H9 (cell line): ENCODE data around the gene SMARCE1. TPM values are rescaled to one million over a fixed set of nuclear protein-coding genes. Genes with fewer than 3 reads are reported as not detected.

ENCODE experiments used
- DNase-seq: peaks from one replicate; pipeline ENCODE4 v3.0.0-alpha.2; 2017
- H2AFZ ChIP-seq: one replicate; pipeline ENCODE4 v1.6.1; 2013; ENCODE audit warnings: mild to moderate bottlenecking, low read length, control low read depth, moderate library complexity
- H2AK5ac ChIP-seq: 2 replicates; pipeline ENCODE4 v1.6.1; 2013; ENCODE audit warnings: low read length, control low read depth, mixed read lengths; ENCODE audit not compliant: insufficient read length
- H2BK120ac ChIP-seq: one replicate; pipeline ENCODE4 v1.6.1; 2013; ENCODE audit warnings: low read depth, mild to moderate bottlenecking, low read length, control low read depth, inconsistent platforms; ENCODE audit not compliant: poor library complexity, severe bottlenecking
- H2BK12ac ChIP-seq: 2 replicates; pipeline ENCODE4 v1.6.1; 2013; ENCODE audit warnings: low read length, control low read depth, mixed read lengths, low read depth; ENCODE audit not compliant: insufficient read length
- H2BK15ac ChIP-seq: 2 replicates; pipeline ENCODE4 v1.6.1; 2013; ENCODE audit warnings: low read depth, low read length, control low read depth
- H2BK20ac ChIP-seq: one replicate; pipeline ENCODE4 v1.6.1; 2013; ENCODE audit warnings: low read depth, mild to moderate bottlenecking, low read length, control low read depth, inconsistent platforms; ENCODE audit not compliant: poor library complexity, severe bottlenecking
- H2BK5ac ChIP-seq: 2 replicates; pipeline ENCODE4 v1.6.1; 2013; ENCODE audit warnings: low read length, control low read depth, mixed read lengths; ENCODE audit not compliant: insufficient read length
- H3K14ac ChIP-seq: 2 replicates; pipeline ENCODE4 v1.6.1; 2013; ENCODE audit warnings: low read length, control low read depth; ENCODE audit not compliant: insufficient read depth
- H3K18ac ChIP-seq: 2 replicates; pipeline ENCODE4 v1.6.1; 2013; ENCODE audit warnings: low read depth, mild to moderate bottlenecking, mixed read lengths, low read length, control low read depth; ENCODE audit not compliant: insufficient read length
- H3K23ac ChIP-seq: 2 replicates; pipeline ENCODE4 v1.6.1; 2013; ENCODE audit warnings: low read length, control low read depth, mixed read lengths, low read depth; ENCODE audit not compliant: insufficient read length
- H3K23me2 ChIP-seq: 2 replicates; pipeline ENCODE4 v1.6.1; 2013; ENCODE audit warnings: low read depth, mild to moderate bottlenecking, mixed read lengths, low read length, control low read depth; ENCODE audit not compliant: insufficient read length, poor library complexity, severe bottlenecking
- H3K27ac ChIP-seq: 2 replicates; pipeline ENCODE4 v1.5.1; 2013; ENCODE audit warnings: low read length, control low read depth, mixed read lengths, low read depth; ENCODE audit not compliant: insufficient read length
- H3K27me3 ChIP-seq: 2 replicates; pipeline ENCODE4 v1.6.1; 2013; ENCODE audit warnings: low read length, control low read depth, inconsistent platforms; ENCODE audit not compliant: insufficient read depth
- H3K4ac ChIP-seq: 2 replicates; pipeline ENCODE4 v1.6.1; 2013; ENCODE audit warnings: low read depth, mild to moderate bottlenecking, control low read depth, inconsistent platforms, low read length, moderate library complexity
- H3K4me1 ChIP-seq: 2 replicates; pipeline ENCODE4 v1.6.1; 2013; ENCODE audit warnings: low read length, control low read depth, inconsistent platforms; ENCODE audit not compliant: insufficient read depth
- H3K4me2 ChIP-seq: 2 replicates; pipeline ENCODE4 v1.6.1; 2013; ENCODE audit warnings: low read length, control low read depth, mixed read lengths; ENCODE audit not compliant: insufficient read length, insufficient read depth
- H3K56ac ChIP-seq: 2 replicates; pipeline ENCODE4 v1.6.1; 2013; ENCODE audit warnings: low read depth, mild to moderate bottlenecking, mixed read lengths, low read length, control low read depth; ENCODE audit not compliant: insufficient read length
- H3K79me1 ChIP-seq: 2 replicates; pipeline ENCODE4 v1.6.1; 2013; ENCODE audit warnings: low read depth, mild to moderate bottlenecking, moderate library complexity, low read length, control low read depth, inconsistent platforms; ENCODE audit not compliant: insufficient read depth, poor library complexity, severe bottlenecking
- H3K79me2 ChIP-seq: 2 replicates; pipeline ENCODE4 v1.6.1; 2013; ENCODE audit warnings: low read length, control low read depth, inconsistent platforms; ENCODE audit not compliant: insufficient read depth
- H3K9ac ChIP-seq: 2 replicates; pipeline ENCODE4 v1.6.1; 2013; ENCODE audit warnings: low read length, control low read depth, mixed read lengths; ENCODE audit not compliant: insufficient read length; ENCODE audit errors: extremely low read depth
- H3K9me3 ChIP-seq: one replicate; pipeline ENCODE4 v1.6.1; 2013; ENCODE audit warnings: low read depth, low read length, inconsistent platforms; ENCODE audit not compliant: control insufficient read depth
- H3T11ph ChIP-seq: one replicate; pipeline ENCODE4 v1.6.1; 2013; ENCODE audit warnings: mild to moderate bottlenecking, low read length, control low read depth, inconsistent platforms
- H4K20me1 ChIP-seq: one replicate; pipeline ENCODE4 v1.6.1; 2013; ENCODE audit not compliant: control insufficient read depth, insufficient read length, insufficient read depth
- H4K5ac ChIP-seq: 2 replicates; pipeline ENCODE4 v1.6.1; 2013; ENCODE audit warnings: low read depth, mild to moderate bottlenecking, mixed read lengths, low read length, control low read depth; ENCODE audit not compliant: insufficient read length
- H4K8ac ChIP-seq: replicated peaks from 2 replicates; pipeline ENCODE4 v1.6.1; 2013; ENCODE audit warnings: low read length, control low read depth, mixed read lengths, low read depth; ENCODE audit not compliant: insufficient read length
- H4K91ac ChIP-seq: 2 replicates; pipeline ENCODE4 v1.6.1; 2013; ENCODE audit warnings: low read depth, mild to moderate bottlenecking, moderate library complexity, mixed read lengths, low read length, control low read depth; ENCODE audit not compliant: insufficient read length
- H3K27ac Mint-ChIP-seq, 3 experiments: 2 replicates in 2 of 3; 3 replicates in 1 of 3; pipeline ENCODE4 v1.8.0; 2020 to 2021; ENCODE audit warnings: mixed read lengths in 3 of 3, mild to moderate bottlenecking in 1 of 3, moderate library complexity in 1 of 3
- H3K27me3 Mint-ChIP-seq: 2 replicates; pipeline ENCODE4 v1.8.0; 2021; ENCODE audit warnings: low read depth, mild to moderate bottlenecking, moderate library complexity, mixed read lengths
- H3K36me3 Mint-ChIP-seq, 3 experiments: 2 replicates in 2 of 3; 3 replicates in 1 of 3; pipeline ENCODE4 v1.8.0; 2020 to 2021; ENCODE audit warnings: low read depth in 3 of 3, mixed read lengths in 3 of 3; ENCODE audit not compliant: insufficient read depth in 1 of 3
- H3K4me1 Mint-ChIP-seq, 2 experiments: 2 replicates each; pipeline ENCODE4 v1.8.0; 2020; ENCODE audit warnings: mixed read lengths in 2 of 2
- H3K4me3 Mint-ChIP-seq, 2 experiments: 2 replicates in 1 of 2; 3 replicates in 1 of 2; pipeline ENCODE4 v1.8.0; 2020 to 2021; ENCODE audit warnings: mild to moderate bottlenecking in 2 of 2, mixed read lengths in 2 of 2, moderate library complexity in 1 of 2
- H3K9me3 Mint-ChIP-seq, 2 experiments: 2 replicates in 1 of 2; 3 replicates in 1 of 2; pipeline ENCODE4 v1.8.0; 2020; ENCODE audit warnings: mild to moderate bottlenecking in 2 of 2, mixed read lengths in 2 of 2, moderate library complexity in 1 of 2
- CTCF ChIP-seq: fragments of 200-600 bp; sonication (generic); conservative IDR thresholded peaks from 3 replicates; pipeline ENCODE4 v1.8.0; 2021; ENCODE audit warnings: antibody characterized with exemption, mild to moderate bottlenecking
- WGBS: extraction: QIAGEN DNeasy Blood & Tissue Kit; methylation state at CpG from one replicate; pipeline ENCODE4 v1.1.7; 2013; ENCODE audit warnings: missing lambda C conversion rate, low lambda C conversion rate, mixed read lengths; ENCODE audit not compliant: insufficient read length; ENCODE audit errors: extremely low coverage; 5-methylcytosine and 5-hydroxymethylcytosine counted together
- total RNA-seq: library from RNA; stranded (reverse); gene quantifications from 2 replicates; pipeline ENCODE4 v1.2.1, GENCODE V29; 2021

SMARCE1 gene
- total RNA-seq, 1 experiment from 2014 or later = 122 TPM

GRCh38 chr17:40646791-40647623 is 611 bp downstream of the SMARCE1 start:
- Histone ChIP-seq H3K4me1 (no peaks in the 10 kb centered on the region), H2AK5ac (no peak overlapping the region), H2BK20ac (no peak overlapping the region), H3T11ph (no peak overlapping the region), H3K23me2 (peaks cover 17% of the 10 kb centered on the region), H3K79me2 (peaks cover 7% of the 10 kb centered on the region; the same call in 1 of the 2 replicates), H3K56ac (no peak overlapping the region), H3K4me2 (peak overlapping the region; percentile 95), H2BK120ac (peak overlapping the region; percentile 92), H4K20me1 (no peaks in the 10 kb centered on the region), H3K14ac (peak overlapping the region; percentile 99), H2BK5ac (peak overlapping the region; percentile 22), H4K91ac (no peak overlapping the region), H3K9ac (peak overlapping the region; percentile 90), H4K5ac (peak overlapping the region; percentile 76), H3K27me3 (no peaks in the 10 kb centered on the region), H2BK15ac (no peak overlapping the region), H3K9me3 (no peaks in the 10 kb centered on the region), H3K79me1 (peaks cover 2% of the 10 kb centered on the region), H3K4ac (no peak overlapping the region; the same call in 1 of the 2 replicates), H3K23ac (no peak overlapping the region), H3K27ac (no peak overlapping the region), H2AFZ (no peak overlapping the region), H2BK12ac (no peak overlapping the region), H4K8ac (no peak overlapping the region), H3K18ac (peak overlapping the region; percentile 99)
- H3K9me3 Mint-ChIP-seq = no peaks in the 10 kb centered on the region
- DNase-seq = no peak
- H3K36me3 Mint-ChIP-seq = peaks cover 15 to 34% (median 31%) of the 10 kb centered on the region in 3 experiments; a peak in 6 of 7 replicates
- no CpG with 5 or more reads among the region's 18 CpGs for WGBS
- H3K4me1 Mint-ChIP-seq = peaks cover 10 to 13% of the 10 kb centered on the region in 2 experiments
- H3K27ac Mint-ChIP-seq = peak overlapping the region; percentile 96 to 100 (median 99)
- peak overlapping the region; percentile 85 to 95 for H3K4me3 Mint-ChIP-seq
- no peak for TF ChIP-seq CTCF
- peaks cover 5% of the 10 kb centered on the region; the same call in 1 of the 2 replicates for H3K27me3 Mint-ChIP-seq
